Erythroblast (primary cell): Measurements from ENCODE around the gene USP17L10.
"Not testable (repeated sequence)": the region's sequence is repeated elsewhere in the genome, so short reads cannot be mapped to it uniquely, and the experiment has no call there.

Experiments used
- GATA1 ChIP-seq: IDR thresholded peaks from 2 replicates; pipeline ENCODE4 v1.6.1; 2011; ENCODE audit warnings: low read depth, mild to moderate bottlenecking, control low read depth, low read length, moderate library complexity
- POLR2A ChIP-seq: IDR thresholded peaks from 2 replicates; pipeline ENCODE4 v1.6.1; 2011; ENCODE audit warnings: mild to moderate bottlenecking, low read length

- TF ChIP-seq POLR2A, GATA1: not testable (repeated sequence)
Measured at GRCh38 chr4:9215105-9215504, 4.6 kb downstream of the USP17L10 start, which contains the start of gene USP17L11.
